ENCODE results near the gene SLC22A12.
A peak's percentile ranks its signal among the peaks of the same experiment; 100 is the strongest.

SLC22A12 gene

DNA sequence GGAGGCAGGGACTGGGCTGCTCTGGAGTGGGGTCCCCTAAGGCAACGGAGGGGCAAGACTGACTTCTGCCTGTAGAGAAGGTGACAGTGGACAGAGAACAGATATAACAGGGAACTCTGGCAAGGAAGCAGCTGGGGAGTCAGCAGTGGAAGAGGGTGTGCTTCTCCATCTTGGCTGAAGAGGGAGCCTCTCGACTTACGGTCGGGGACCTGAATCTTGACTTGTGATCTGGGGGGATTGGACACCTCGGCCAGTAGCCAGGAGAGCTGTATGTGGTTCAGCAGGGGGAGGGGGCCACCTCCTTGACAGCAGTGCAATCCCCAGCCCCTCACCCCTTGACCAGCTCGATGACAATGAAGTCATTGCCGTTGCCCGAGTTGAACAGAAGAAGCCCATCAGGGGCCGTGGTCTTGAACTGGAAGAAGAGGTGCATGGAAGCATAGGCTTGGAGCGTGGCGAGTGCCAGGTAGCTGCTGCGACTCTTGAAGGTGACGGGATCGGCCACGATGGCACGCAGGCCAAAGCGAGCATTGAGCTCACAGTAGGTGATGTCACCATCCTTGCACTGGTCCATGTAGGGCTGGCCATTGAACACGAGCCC, 60.0 kb downstream of the SLC22A12 start:
- Mint-ChIP-seq H3K27ac (peak overlapping the region in 2 of 3 experiments; percentile 67 to 91), H3K4me3 (no peak overlapping the region), H3K36me3 (ENCODE audit: low read depth) (no peaks in the 10 kb centered on the region), H3K4me1 (peaks cover 40% of the 10 kb centered on the region), H3K9me3 (no peaks in the 10 kb centered on the region), H3K27me3 (ENCODE audit: low read depth) (peaks cover 23% of the 10 kb centered on the region)
- TF ChIP-seq, protein P1, sequence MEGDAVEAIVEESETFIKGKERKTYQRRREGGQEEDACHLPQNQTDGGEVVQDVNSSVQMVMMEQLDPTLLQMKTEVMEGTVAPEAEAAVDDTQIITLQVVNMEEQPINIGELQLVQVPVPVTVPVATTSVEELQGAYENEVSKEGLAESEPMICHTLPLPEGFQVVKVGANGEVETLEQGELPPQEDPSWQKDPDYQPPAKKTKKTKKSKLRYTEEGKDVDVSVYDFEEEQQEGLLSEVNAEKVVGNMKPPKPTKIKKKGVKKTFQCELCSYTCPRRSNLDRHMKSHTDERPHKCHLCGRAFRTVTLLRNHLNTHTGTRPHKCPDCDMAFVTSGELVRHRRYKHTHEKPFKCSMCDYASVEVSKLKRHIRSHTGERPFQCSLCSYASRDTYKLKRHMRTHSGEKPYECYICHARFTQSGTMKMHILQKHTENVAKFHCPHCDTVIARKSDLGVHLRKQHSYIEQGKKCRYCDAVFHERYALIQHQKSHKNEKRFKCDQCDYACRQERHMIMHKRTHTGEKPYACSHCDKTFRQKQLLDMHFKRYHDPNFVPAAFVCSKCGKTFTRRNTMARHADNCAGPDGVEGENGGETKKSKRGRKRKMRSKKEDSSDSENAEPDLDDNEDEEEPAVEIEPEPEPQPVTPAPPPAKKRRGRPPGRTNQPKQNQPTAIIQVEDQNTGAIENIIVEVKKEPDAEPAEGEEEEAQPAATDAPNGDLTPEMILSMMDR (IDR thresholded peaks at IDR 0.05; ENCODE audit: unreplicated experiment in 3 of 3), result peak; percentile 49 to 63 (median 57)
